Mammary microvascular endothelial cell (primary cell): ENCODE results near the gene TEX51. TPM values are rescaled to one million over a fixed set of nuclear protein-coding genes. Genes with fewer than 3 reads are reported as not detected.

Experiments used
- total RNA-seq: library from RNA; depleted of rRNA; stranded (reverse); fragments of >200 nt; gene quantifications from 2 replicates; pipeline ENCODE4 v1.2.3, GENCODE V29; 2015

TEX51 gene
- not detected in 2 replicates for total RNA-seq

DNA sequence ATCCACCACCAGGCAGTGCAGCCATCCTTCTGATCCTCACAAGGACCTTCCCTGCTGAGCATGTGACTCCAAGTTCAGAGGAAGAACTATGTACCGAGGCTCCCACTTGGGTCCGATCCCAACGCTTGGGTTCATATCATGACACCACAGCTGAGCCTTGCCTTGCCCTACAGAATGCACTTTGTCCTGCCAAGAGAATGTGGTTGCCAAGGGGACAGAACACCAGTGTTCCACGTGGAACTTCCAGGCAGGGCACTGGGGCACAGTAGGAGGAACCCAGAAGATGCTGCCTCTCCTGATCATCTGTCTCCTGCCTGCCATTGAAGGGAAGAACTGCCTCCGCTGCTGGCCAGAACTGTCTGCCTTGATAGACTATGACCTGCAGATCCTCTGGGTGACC, at the start of gene TEX51:
Gene TEX51, plus strand, starts transcription at position 255 of the 400 bp plus-strand sequence. Its CDS starts 29 bp downstream, at position 284.

Other genes starting within 250 kb of the TEX51 start
- gene GYPC, start 242.7 kb upstream of the TEX51 start, total RNA-seq = 125 and 128 TPM in 2 replicates
- gene BIN1, start 208.3 kb downstream of the TEX51 start, total RNA-seq = 18.5 and 23.2 TPM in 2 replicates